CD4-positive, alpha-beta T cell treated with Interleukin-17A for 4 hours (primary cell): ENCODE results near the gene SPACA7.
"Not testable (repeated sequence)": the region's sequence is repeated elsewhere in the genome, so short reads cannot be mapped to it uniquely, and the experiment has no call there.

Source experiments
- DNase-seq: peaks from one replicate; pipeline ENCODE4 v3.0.0-alpha.2; 2020; ENCODE audit warnings: mixed read lengths

SPACA7 gene

GRCh38 chr13:112351825-112352224 lies 24.3 kb upstream of the SPACA7 start:
- no peak for DNase-seq

GRCh38 chr13:112353856-112354255 lies 22.3 kb upstream of the SPACA7 start:
- no peak for DNase-seq

- DNase-seq, result no peak
Measured at GRCh38 chr13:112354330-112355273, 21.6 kb upstream of the SPACA7 start.

GRCh38 chr13:112355274-112355838 lies 20.8 kb upstream of the SPACA7 start:
- DNase-seq, result no peak

GRCh38 chr13:112356190-112356589 lies 20.0 kb upstream of the SPACA7 start:
- no peak for DNase-seq

GRCh38 chr13:112358156-112358555 lies 18.0 kb upstream of the SPACA7 start:
- DNase-seq, result no peak

GRCh38 chr13:112362021-112362420 lies 14.1 kb upstream of the SPACA7 start:
- no peak for DNase-seq

- no peak for DNase-seq
Measured at GRCh38 chr13:112363867-112364528, 12.2 kb upstream of the SPACA7 start.

- DNase-seq, result no peak
Measured at GRCh38 chr13:112366907-112367646, 9.1 kb upstream of the SPACA7 start.

GRCh38 chr13:112368883-112369282 lies 7.3 kb upstream of the SPACA7 start:
- no peak for DNase-seq

GRCh38 chr13:112370311-112370710 lies 5.8 kb upstream of the SPACA7 start:
- no peak for DNase-seq

- no peak for DNase-seq
Measured at GRCh38 chr13:112374271-112374670, 1.9 kb upstream of the SPACA7 start.

GRCh38 chr13:112391746-112392145 lies 15.6 kb downstream of the SPACA7 start:
- DNase-seq, result no peak

GRCh38 chr13:112392719-112393118 lies 16.6 kb downstream of the SPACA7 start:
- no peak for DNase-seq

GRCh38 chr13:112395022-112395421 lies 18.9 kb downstream of the SPACA7 start:
- DNase-seq, result not testable (repeated sequence)

GRCh38 chr13:112395941-112396340 lies 19.8 kb downstream of the SPACA7 start:
- not testable (repeated sequence) for DNase-seq

- no peak for DNase-seq
Measured at GRCh38 chr13:112397108-112397507, 21.0 kb downstream of the SPACA7 start.

GRCh38 chr13:112398347-112398746 lies 22.2 kb downstream of the SPACA7 start:
- not testable (repeated sequence) for DNase-seq

GRCh38 chr13:112409828-112410227 lies 33.7 kb downstream of the SPACA7 start:
- DNase-seq, result not testable (repeated sequence)

GRCh38 chr13:112416647-112417046 lies 40.5 kb downstream of the SPACA7 start:
- no peak for DNase-seq

GRCh38 chr13:112417079-112417478 lies 40.9 kb downstream of the SPACA7 start:
- DNase-seq, result no peak

GRCh38 chr13:112424098-112424497 lies 47.9 kb downstream of the SPACA7 start:
- no peak for DNase-seq

GRCh38 chr13:112428704-112429103 lies 52.5 kb downstream of the SPACA7 start:
- no peak for DNase-seq
